MM.1S (cell line): ENCODE data around the gene OVOL3.

Experiments
- DNase-seq: peaks from one replicate; pipeline ENCODE4 v3.0.0-alpha.2; 2015
- H2AFZ ChIP-seq: fragments of 300-600 bp; sonication (generic); 2 replicates; pipeline ENCODE4 v1.6.0; 2016; ENCODE audit warnings: antibody characterized with exemption, low read length
- H3F3A ChIP-seq: fragments of 300-600 bp; sonication (generic); 2 replicates; pipeline ENCODE4 v1.6.1; 2016; ENCODE audit warnings: mild to moderate bottlenecking, antibody characterized with exemption, low read length, moderate library complexity, mixed read lengths; ENCODE audit not compliant: insufficient read depth
- H3K27ac ChIP-seq: fragments of 300-600 bp; sonication (generic); 2 replicates; pipeline ENCODE4 v1.5.1; 2016; ENCODE audit warnings: mild to moderate bottlenecking, low read length
- H3K27me3 ChIP-seq: fragments of 300-600 bp; sonication (generic); replicated peaks from 2 replicates; pipeline ENCODE4 v1.6.0; 2016; ENCODE audit warnings: low read length; ENCODE audit not compliant: insufficient read depth
- H3K36me3 ChIP-seq: fragments of 300-600 bp; sonication (generic); replicated peaks from 2 replicates; pipeline ENCODE4 v1.6.1; 2016; ENCODE audit warnings: mild to moderate bottlenecking, low read length, mixed read lengths; ENCODE audit not compliant: insufficient read depth
- H3K4me1 ChIP-seq: fragments of 300-600 bp; sonication (generic); 2 replicates; pipeline ENCODE4 v1.6.1; 2016; ENCODE audit warnings: low read length, mixed read lengths
- H3K4me2 ChIP-seq: fragments of 300-600 bp; sonication (generic); 2 replicates; pipeline ENCODE4 v1.6.0; 2016; ENCODE audit warnings: low read depth, low read length
- H3K4me3 ChIP-seq: fragments of 300-600 bp; sonication (generic); 2 replicates; pipeline ENCODE4 v1.5.1; 2016; ENCODE audit warnings: low read length, mixed read lengths
- H3K79me2 ChIP-seq: fragments of 300-600 bp; sonication (generic); 2 replicates; pipeline ENCODE4 v1.6.1; 2016; ENCODE audit warnings: mixed run types, low read length, mixed read lengths
- H3K9ac ChIP-seq: fragments of 300-600 bp; sonication (generic); 2 replicates; pipeline ENCODE4 v1.6.1; 2016; ENCODE audit warnings: low read length, mixed read lengths
- H3K9me2 ChIP-seq: fragments of 300-600 bp; sonication (generic); replicated peaks from 2 replicates; pipeline ENCODE4 v1.6.1; 2016; ENCODE audit warnings: mild to moderate bottlenecking, low read length, mixed read lengths; ENCODE audit not compliant: insufficient read depth
- H3K9me3 ChIP-seq: fragments of 300-600 bp; sonication (generic); replicated peaks from 2 replicates; pipeline ENCODE4 v1.6.1; 2016; ENCODE audit warnings: mild to moderate bottlenecking, low read length, mixed read lengths; ENCODE audit not compliant: insufficient read depth
- H4K20me1 ChIP-seq: fragments of 300-600 bp; sonication (generic); 2 replicates; pipeline ENCODE4 v1.6.1; 2016; ENCODE audit warnings: mild to moderate bottlenecking, low read length, moderate library complexity, mixed read lengths; ENCODE audit not compliant: insufficient read depth
- EZH2 ChIP-seq: fragments of 300-600 bp; sonication (generic); optimal IDR thresholded peaks from 2 replicates; pipeline ENCODE3; 2017; ENCODE audit warnings: low read depth, mild to moderate bottlenecking, antibody characterized with exemption, low read length, mixed read lengths
- EZH2phosphoT487 ChIP-seq: fragments of 300-600 bp; sonication (generic); IDR thresholded peaks from 2 replicates; pipeline ENCODE4 v1.6.1; 2018; ENCODE audit warnings: antibody characterized with exemption, low read length
- TF ChIP-seq, protein P1 (sequence below): fragments of 300-600 bp; sonication (generic); IDR thresholded peaks from 2 replicates; pipeline ENCODE4 v1.5.1; 2016; ENCODE audit warnings: antibody characterized with exemption, low read length, mixed read lengths

Gene OVOL3

DNA sequence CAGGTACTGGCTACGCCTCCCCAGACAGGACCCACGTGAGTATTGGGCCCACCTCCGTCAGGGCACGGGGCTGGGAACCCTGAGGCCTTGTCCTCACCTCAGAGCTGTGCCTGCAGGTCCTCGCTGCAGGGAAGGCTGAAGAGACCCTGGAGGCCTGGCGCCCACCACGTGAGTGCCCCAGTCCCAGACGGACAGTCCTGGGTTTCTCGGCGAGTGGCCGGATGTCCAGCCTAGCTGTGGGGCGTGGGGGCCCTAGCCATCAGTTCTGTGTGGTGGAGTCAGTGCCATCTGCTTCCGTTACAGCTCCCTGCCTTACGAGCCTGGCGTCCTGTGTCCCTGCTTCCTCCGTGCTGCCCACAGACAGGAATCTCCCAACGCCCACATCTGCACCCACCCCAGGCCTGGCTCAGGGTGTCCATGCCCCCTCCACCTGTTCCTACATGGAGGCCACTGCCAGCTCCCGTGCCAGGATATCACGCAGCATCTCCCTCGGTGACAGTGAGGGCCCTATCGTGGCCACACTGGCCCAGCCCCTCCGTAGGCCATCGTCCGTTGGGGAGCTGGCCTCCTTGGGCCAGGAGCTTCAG is 7.8 kb upstream of the OVOL3 start:
- Histone ChIP-seq H3F3A (no peaks in the 10 kb centered on the region; the same call in 1 of the 2 replicates), H3K36me3 (no peaks in the 10 kb centered on the region), H3K4me1 (no peaks in the 10 kb centered on the region), H3K27ac (no peak overlapping the region), H3K9ac (no peak overlapping the region), H3K27me3 (no peaks in the 10 kb centered on the region), H3K9me2 (no peaks in the 10 kb centered on the region), H4K20me1 (no peaks in the 10 kb centered on the region), H3K4me2 (no peak overlapping the region), H3K9me3 (no peaks in the 10 kb centered on the region), H3K79me2 (no peaks in the 10 kb centered on the region), H2AFZ (no peak overlapping the region), H3K4me3 (no peak overlapping the region)
- no peak for DNase-seq
- no peak for TF ChIP-seq EZH2
- TF ChIP-seq, protein P1, sequence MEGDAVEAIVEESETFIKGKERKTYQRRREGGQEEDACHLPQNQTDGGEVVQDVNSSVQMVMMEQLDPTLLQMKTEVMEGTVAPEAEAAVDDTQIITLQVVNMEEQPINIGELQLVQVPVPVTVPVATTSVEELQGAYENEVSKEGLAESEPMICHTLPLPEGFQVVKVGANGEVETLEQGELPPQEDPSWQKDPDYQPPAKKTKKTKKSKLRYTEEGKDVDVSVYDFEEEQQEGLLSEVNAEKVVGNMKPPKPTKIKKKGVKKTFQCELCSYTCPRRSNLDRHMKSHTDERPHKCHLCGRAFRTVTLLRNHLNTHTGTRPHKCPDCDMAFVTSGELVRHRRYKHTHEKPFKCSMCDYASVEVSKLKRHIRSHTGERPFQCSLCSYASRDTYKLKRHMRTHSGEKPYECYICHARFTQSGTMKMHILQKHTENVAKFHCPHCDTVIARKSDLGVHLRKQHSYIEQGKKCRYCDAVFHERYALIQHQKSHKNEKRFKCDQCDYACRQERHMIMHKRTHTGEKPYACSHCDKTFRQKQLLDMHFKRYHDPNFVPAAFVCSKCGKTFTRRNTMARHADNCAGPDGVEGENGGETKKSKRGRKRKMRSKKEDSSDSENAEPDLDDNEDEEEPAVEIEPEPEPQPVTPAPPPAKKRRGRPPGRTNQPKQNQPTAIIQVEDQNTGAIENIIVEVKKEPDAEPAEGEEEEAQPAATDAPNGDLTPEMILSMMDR = no peak
- TF ChIP-seq EZH2phosphoT487 = no peak

DNA sequence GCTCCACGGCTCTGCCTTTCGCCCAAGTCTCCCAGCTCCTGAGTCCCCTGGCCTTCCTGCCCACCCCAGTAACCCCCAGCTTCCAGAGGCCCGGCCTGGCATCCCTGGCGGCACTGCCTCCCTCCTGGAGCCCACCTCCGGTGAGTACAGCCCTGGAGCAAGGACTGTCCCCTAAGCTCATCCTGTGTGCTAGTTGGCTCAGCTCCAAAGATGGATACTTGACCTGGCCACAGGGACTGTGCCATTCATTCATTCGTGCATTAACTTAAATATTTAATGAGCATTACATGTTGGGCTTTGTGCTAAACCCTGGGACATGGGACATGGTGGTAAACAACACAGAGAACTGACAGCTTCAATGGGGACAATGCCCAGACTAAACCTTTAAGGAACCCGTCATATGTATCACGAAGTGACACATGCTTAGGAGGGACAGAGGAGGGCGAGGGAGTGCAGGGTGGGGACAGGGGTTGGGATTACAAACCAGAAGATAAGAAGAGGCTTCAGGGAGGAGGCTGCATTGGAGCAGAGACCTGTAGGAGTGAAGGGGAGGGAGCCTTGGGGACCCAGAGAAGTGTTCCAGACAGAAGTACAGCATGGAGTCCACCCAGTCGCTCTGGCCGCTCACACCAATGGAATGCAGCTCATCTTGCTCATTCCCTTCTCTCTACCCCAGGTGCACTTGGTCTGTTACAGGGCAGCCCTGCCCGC is 6.9 kb upstream of the OVOL3 start:
- Histone ChIP-seq H3K27ac (no peak overlapping the region), H4K20me1 (no peaks in the 10 kb centered on the region), H3K4me1 (no peaks in the 10 kb centered on the region), H3K4me2 (no peak overlapping the region), H3K9me3 (no peaks in the 10 kb centered on the region), H3K36me3 (no peaks in the 10 kb centered on the region), H2AFZ (no peak overlapping the region), H3K9ac (no peak overlapping the region), H3K79me2 (no peaks in the 10 kb centered on the region), H3K27me3 (no peaks in the 10 kb centered on the region), H3F3A (no peaks in the 10 kb centered on the region; the same call in 1 of the 2 replicates), H3K4me3 (no peak overlapping the region), H3K9me2 (no peaks in the 10 kb centered on the region)
- no peak for TF ChIP-seq EZH2phosphoT487
- TF ChIP-seq, protein P1 = no peak
- no peak for TF ChIP-seq EZH2
- no peak for DNase-seq

DNA sequence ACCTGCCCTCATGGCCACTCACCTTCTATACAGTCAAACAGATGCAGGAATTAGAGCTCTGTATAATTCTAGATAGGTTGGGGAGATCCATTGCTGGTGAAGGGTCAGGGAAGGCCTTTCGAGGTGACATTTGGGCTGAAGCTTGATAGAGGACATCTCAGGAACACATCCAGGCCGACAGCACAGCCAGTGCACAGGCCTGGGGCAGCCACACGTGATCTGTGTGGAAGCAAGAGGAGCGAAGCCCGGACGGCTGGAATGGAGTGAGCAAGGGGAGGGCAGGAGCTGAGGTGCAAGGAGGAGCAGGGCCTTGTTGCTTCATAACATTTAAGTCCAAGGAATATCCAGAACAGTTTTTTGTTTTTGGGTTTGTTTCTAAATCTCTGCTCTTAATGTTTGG is 4.5 kb upstream of the OVOL3 start:
- Histone ChIP-seq H3K9me2 (no peaks in the 10 kb centered on the region), H3K27ac (no peak overlapping the region), H3F3A (no peaks in the 10 kb centered on the region; the same call in 1 of the 2 replicates), H4K20me1 (no peaks in the 10 kb centered on the region), H2AFZ (no peak overlapping the region), H3K4me1 (no peaks in the 10 kb centered on the region), H3K27me3 (no peaks in the 10 kb centered on the region), H3K36me3 (no peaks in the 10 kb centered on the region), H3K9me3 (no peaks in the 10 kb centered on the region), H3K4me3 (no peak overlapping the region), H3K4me2 (no peak overlapping the region), H3K79me2 (no peaks in the 10 kb centered on the region), H3K9ac (no peak overlapping the region)
- DNase-seq = no peak
- TF ChIP-seq EZH2 = no peak
- TF ChIP-seq, protein P1 = no peak
- no peak for TF ChIP-seq EZH2phosphoT487
